ENCODE data around the gene GLRX3. TPM values are rescaled to one million over a fixed set of nuclear protein-coding genes. Genes with fewer than 3 reads are reported as not detected.

The GLRX3 gene
- total RNA-seq, 2 donors from 2014 or later, result 41.6 to 43.1 TPM

DNA sequence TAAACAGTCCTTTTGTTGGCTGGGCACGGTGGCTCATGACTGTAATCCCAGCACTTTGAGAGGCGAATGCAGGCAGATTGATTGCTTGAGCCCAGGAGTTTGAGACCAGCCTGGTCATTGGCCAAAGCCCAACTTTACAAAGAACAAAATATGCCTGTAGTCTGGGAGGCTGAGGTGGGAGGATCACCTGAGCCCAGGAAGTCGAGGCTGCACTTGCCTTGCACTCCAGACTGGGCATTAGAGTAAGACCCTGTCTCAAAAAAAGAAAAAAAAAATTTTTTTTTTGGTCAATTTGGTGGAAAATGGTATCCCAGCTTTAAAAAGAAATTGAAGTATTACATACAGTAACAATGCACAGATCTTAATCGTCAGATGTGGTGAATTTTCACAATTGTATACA, 4.8 kb downstream of the GLRX3 start:
- Histone ChIP-seq H3K4me1 (ENCODE audit: control insufficient read depth in 1 of 2, low read depth in 2 of 2) (peaks cover 15 to 38% of the 10 kb centered on the region in 2 donors), H3K9me3 (no peaks in the 10 kb centered on the region), H3K27me3 (replicated peaks; ENCODE audit: insufficient read depth) (no peaks in the 10 kb centered on the region), H3K4me3 (no peak overlapping the region), H3K27ac (no peak overlapping the region), H3K36me3 (peaks cover 3% of the 10 kb centered on the region)
- no peak for ATAC-seq (ENCODE audit: insufficient number of reproducible peaks, low FRiP score, low read depth)
- TF ChIP-seq, protein P1, sequence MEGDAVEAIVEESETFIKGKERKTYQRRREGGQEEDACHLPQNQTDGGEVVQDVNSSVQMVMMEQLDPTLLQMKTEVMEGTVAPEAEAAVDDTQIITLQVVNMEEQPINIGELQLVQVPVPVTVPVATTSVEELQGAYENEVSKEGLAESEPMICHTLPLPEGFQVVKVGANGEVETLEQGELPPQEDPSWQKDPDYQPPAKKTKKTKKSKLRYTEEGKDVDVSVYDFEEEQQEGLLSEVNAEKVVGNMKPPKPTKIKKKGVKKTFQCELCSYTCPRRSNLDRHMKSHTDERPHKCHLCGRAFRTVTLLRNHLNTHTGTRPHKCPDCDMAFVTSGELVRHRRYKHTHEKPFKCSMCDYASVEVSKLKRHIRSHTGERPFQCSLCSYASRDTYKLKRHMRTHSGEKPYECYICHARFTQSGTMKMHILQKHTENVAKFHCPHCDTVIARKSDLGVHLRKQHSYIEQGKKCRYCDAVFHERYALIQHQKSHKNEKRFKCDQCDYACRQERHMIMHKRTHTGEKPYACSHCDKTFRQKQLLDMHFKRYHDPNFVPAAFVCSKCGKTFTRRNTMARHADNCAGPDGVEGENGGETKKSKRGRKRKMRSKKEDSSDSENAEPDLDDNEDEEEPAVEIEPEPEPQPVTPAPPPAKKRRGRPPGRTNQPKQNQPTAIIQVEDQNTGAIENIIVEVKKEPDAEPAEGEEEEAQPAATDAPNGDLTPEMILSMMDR (IDR thresholded peaks at IDR 0.05), result no peak
- DNase-seq (ENCODE audit: low spot score), result no peak

DNA sequence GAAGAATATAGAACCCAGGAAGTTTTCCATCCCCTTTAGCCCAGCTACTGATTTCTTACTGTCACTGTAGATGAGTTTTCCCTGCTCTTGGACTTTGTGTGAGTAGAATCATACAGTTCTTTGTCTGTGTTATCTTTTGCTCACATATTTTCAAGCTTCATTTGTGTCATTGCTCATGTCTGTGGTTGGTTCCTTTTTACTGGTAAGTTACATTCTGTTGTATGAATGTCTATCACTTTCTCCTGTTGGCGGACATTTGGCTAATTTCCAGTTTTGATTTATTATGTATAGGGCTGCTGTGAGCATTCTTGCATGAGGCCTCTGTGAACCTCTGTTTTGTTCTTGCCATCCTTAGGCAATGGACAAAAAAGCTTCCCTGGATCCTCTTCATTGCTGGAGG, 5.3 kb downstream of the GLRX3 start:
- ATAC-seq (ENCODE audit: insufficient number of reproducible peaks, low FRiP score, low read depth) (no peak), DNase-seq (ENCODE audit: low spot score) (no peak)
- H3K4me1 ChIP-seq (ENCODE audit: control insufficient read depth in 1 of 2, low read depth in 2 of 2), result peaks cover 15 to 38% of the 10 kb centered on the region in 2 donors

DNA sequence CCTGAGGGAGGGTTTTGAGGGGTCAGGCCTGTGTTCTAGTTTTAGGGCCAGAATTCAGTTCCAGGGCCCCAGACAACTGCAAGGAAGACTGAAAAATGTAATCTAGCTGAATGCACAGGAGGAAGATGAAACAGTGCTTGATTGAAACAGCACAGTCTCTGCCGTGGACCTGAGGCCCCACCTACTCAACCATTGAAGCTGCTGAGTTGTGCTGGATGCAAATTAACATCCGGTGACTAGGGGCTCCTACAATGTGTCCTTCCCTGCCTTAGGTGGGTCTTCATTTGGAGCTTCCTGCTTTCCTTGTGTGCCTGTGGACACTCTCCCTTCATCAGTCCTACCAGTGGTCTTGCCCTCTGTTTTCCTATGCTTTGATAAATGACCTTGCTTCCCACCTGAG, 5.7 kb downstream of the GLRX3 start:
- TF ChIP-seq, protein P1 (IDR thresholded peaks at IDR 0.05), result no peak
- H3K9me3 ChIP-seq, result no peaks in the 10 kb centered on the region
- DNase-seq (ENCODE audit: low spot score), result no peak
- no peak overlapping the region for H3K4me3 ChIP-seq
- no peak for ATAC-seq (ENCODE audit: insufficient number of reproducible peaks, low FRiP score, low read depth)
- peaks cover 8% of the 10 kb centered on the region for H3K36me3 ChIP-seq
- peaks cover 15 to 38% of the 10 kb centered on the region in 2 donors for H3K4me1 ChIP-seq (ENCODE audit: control insufficient read depth in 1 of 2, low read depth in 2 of 2)
- H3K27ac ChIP-seq, result no peak overlapping the region
- no peaks in the 10 kb centered on the region for H3K27me3 ChIP-seq (replicated peaks; ENCODE audit: insufficient read depth)

More for the DNA sequence above, 5.3 kb downstream of the GLRX3 start:
- Histone ChIP-seq H3K27ac (no peak overlapping the region), H3K4me3 (no peak overlapping the region), H3K27me3 (replicated peaks; ENCODE audit: insufficient read depth) (no peaks in the 10 kb centered on the region), H3K36me3 (peaks cover 4% of the 10 kb centered on the region), H3K9me3 (no peaks in the 10 kb centered on the region)
- TF ChIP-seq, protein P1 (IDR thresholded peaks at IDR 0.05), result no peak

DNA sequence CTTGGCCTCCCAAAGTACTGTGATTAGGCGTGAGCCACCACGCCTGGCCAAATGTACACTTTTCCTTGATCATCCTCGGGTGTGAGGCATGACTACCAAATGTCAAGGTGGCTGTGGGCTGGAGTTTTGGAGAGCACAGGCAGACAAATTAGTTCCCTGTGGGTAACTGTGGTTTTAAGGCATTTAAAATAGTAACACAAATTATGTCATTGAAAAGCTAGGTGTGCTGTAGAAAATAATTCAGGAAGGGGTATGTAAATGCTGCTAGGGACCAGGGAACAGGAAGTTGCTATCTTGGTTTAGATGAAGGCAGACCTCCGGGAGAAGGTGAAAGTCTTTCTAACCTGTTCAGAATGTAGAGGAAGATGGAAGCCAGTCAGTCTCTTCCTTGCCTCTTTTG, 9.9 kb downstream of the GLRX3 start:
- ATAC-seq (ENCODE audit: insufficient number of reproducible peaks, low FRiP score, low read depth) (no peak), DNase-seq (ENCODE audit: low spot score) (no peak)
- no peak overlapping the region for H3K27ac ChIP-seq
- TF ChIP-seq, protein P1 (IDR thresholded peaks at IDR 0.05), result no peak
- peaks cover 10% of the 10 kb centered on the region for H3K36me3 ChIP-seq
- H3K4me1 ChIP-seq (ENCODE audit: control insufficient read depth in 1 of 2, low read depth in 2 of 2), result peaks cover 0 to 17% of the 10 kb centered on the region in 2 donors
- H3K4me3 ChIP-seq, result no peak overlapping the region
- no peaks in the 10 kb centered on the region for H3K9me3 ChIP-seq
- H3K27me3 ChIP-seq (replicated peaks; ENCODE audit: insufficient read depth), result no peaks in the 10 kb centered on the region

DNA sequence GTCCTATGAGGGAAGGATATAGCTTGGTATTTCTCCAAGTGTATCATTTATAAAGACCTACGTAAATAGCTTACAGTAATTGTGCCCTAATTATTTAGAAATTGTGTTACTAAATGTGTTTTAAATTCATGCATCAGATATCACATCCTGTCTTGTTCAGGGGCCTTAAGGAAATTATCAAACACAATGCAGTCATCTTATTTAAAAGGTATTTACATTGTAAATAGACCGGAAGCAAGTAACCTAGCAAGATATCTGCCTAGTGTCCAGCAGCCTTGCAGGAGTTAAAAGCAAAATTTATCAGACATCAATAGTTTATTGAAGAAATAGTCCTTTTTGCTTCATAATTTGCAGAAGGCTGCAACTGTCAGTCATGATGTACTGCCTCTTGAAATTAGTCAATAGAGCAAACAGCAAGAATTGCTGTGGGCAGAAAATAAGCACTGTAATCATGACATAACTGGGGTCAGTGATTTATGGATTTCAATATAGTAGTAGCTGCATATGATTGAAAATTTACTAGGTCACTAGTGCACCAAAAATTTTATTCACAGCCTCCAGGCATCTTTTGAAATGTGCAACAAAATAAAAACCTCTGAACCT, 23.1 kb downstream of the GLRX3 start:
- Histone ChIP-seq H3K9me3 (no peaks in the 10 kb centered on the region), H3K27ac (no peak overlapping the region), H3K27me3 (replicated peaks; ENCODE audit: insufficient read depth) (no peaks in the 10 kb centered on the region), H3K4me1 (ENCODE audit: control insufficient read depth in 1 of 2, low read depth in 2 of 2) (no peaks in the 10 kb centered on the region), H3K4me3 (no peak overlapping the region), H3K36me3 (peaks cover 22% of the 10 kb centered on the region)
- TF ChIP-seq, protein P1 (IDR thresholded peaks at IDR 0.05), result no peak
- no peak for DNase-seq (ENCODE audit: low spot score)
- no peak for ATAC-seq (ENCODE audit: insufficient number of reproducible peaks, low FRiP score, low read depth)
